ENCODE data around the gene DOCK9.

Gene DOCK9

GRCh38 chr13:98798849-98799645 is 178.8 kb downstream of the DOCK9 start:
- no peak for DNase-seq (ENCODE audit: low read depth, low spot score)

- no peak for DNase-seq (ENCODE audit: low read depth, low spot score)
These were observed 180.4 kb downstream of the DOCK9 start for GRCh38 chr13:98797456-98797855.

GRCh38 chr13:98796798-98797197 is 181.1 kb downstream of the DOCK9 start:
- no peak for DNase-seq (ENCODE audit: low read depth, low spot score)

GRCh38 chr13:98796191-98796590 is 181.7 kb downstream of the DOCK9 start:
- no peak for DNase-seq (ENCODE audit: low read depth, low spot score)

GRCh38 chr13:98795220-98795619 is 182.6 kb downstream of the DOCK9 start:
- no peak for DNase-seq (ENCODE audit: low read depth, low spot score)

GRCh38 chr13:98794498-98794897 is 183.4 kb downstream of the DOCK9 start:
- no peak for DNase-seq (ENCODE audit: low read depth, low spot score)

- no peak for DNase-seq (ENCODE audit: low read depth, low spot score)
These were observed 184.9 kb downstream of the DOCK9 start for GRCh38 chr13:98792785-98793495.

GRCh38 chr13:98792321-98792720 is 185.5 kb downstream of the DOCK9 start:
- no peak for DNase-seq (ENCODE audit: low read depth, low spot score)

GRCh38 chr13:98791611-98792010 is 186.3 kb downstream of the DOCK9 start:
- DNase-seq (ENCODE audit: low read depth, low spot score) = no peak

GRCh38 chr13:98787996-98788395 is 189.9 kb downstream of the DOCK9 start:
- DNase-seq (ENCODE audit: low read depth, low spot score) = no peak

GRCh38 chr13:98787173-98787572 is 190.7 kb downstream of the DOCK9 start:
- no peak for DNase-seq (ENCODE audit: low read depth, low spot score)

- no peak for DNase-seq (ENCODE audit: low read depth, low spot score)
These were observed 191.8 kb downstream of the DOCK9 start for GRCh38 chr13:98786023-98786422.

GRCh38 chr13:98785405-98785804 is 192.5 kb downstream of the DOCK9 start:
- DNase-seq (ENCODE audit: low read depth, low spot score) = no peak

- DNase-seq (ENCODE audit: low read depth, low spot score) = no peak
These were observed 193.2 kb downstream of the DOCK9 start for GRCh38 chr13:98784666-98785065.

GRCh38 chr13:98783856-98784478 is 193.9 kb downstream of the DOCK9 start:
- no peak for DNase-seq (ENCODE audit: low read depth, low spot score)

GRCh38 chr13:98782654-98783053 is 195.2 kb downstream of the DOCK9 start:
- no peak for DNase-seq (ENCODE audit: low read depth, low spot score)

GRCh38 chr13:98781905-98782304 is 196.0 kb downstream of the DOCK9 start:
- DNase-seq (ENCODE audit: low read depth, low spot score) = no peak

- DNase-seq (ENCODE audit: low read depth, low spot score) = no peak
These were observed 196.4 kb downstream of the DOCK9 start for GRCh38 chr13:98781470-98781869.

- DNase-seq (ENCODE audit: low read depth, low spot score) = no peak
These were observed 196.8 kb downstream of the DOCK9 start for GRCh38 chr13:98781045-98781444.

- DNase-seq (ENCODE audit: low read depth, low spot score) = no peak
These were observed 197.4 kb downstream of the DOCK9 start for GRCh38 chr13:98780451-98780850.

GRCh38 chr13:98779695-98780094 is 198.2 kb downstream of the DOCK9 start:
- no peak for DNase-seq (ENCODE audit: low read depth, low spot score)

- DNase-seq (ENCODE audit: low read depth, low spot score) = no peak
These were observed 199.1 kb downstream of the DOCK9 start for GRCh38 chr13:98778749-98779148.

- DNase-seq (ENCODE audit: low read depth, low spot score) = no peak
These were observed 201.2 kb downstream of the DOCK9 start for GRCh38 chr13:98776644-98777043.
